K562 (cell line): ENCODE results near the gene GJC2. TPM values are rescaled to one million over a fixed set of nuclear protein-coding genes. Genes with fewer than 3 reads are reported as not detected.

ENCODE experiments used
- ARID2 ChIP-seq: fragments of 450-650 bp; IDR thresholded peaks from 2 replicates; pipeline ENCODE4 v1.6.1; 2017; ENCODE audit warnings: antibody characterized with exemption, mild to moderate bottlenecking
- ATF1 ChIP-seq, 2 experiments: fragments of 450-650 bp in 1 of 2; IDR thresholded peaks; 2 replicates each; pipeline ENCODE4 v1.6.1; 2016; ENCODE audit warnings: missing compliant biosample characterization in 1 of 2, missing genetic modification characterization in 1 of 2
- ATF7 ChIP-seq: fragments of 450-650 bp; IDR thresholded peaks from 2 replicates; pipeline ENCODE4 v1.7.1; 2014; ENCODE audit warnings: mild to moderate bottlenecking, moderate library complexity
- CREM ChIP-seq: IDR thresholded peaks from 2 replicates; pipeline ENCODE4 v1.6.1; 2014; ENCODE audit warnings: antibody characterized with exemption, low read depth
- ESRRA ChIP-seq: fragments of 450-650 bp; IDR thresholded peaks from 2 replicates; pipeline ENCODE4 v1.6.1; 2014; ENCODE audit warnings: low read depth, mild to moderate bottlenecking, moderate library complexity, borderline replicate concordance
- ETV1 ChIP-seq: fragments of 450-650 bp; conservative IDR thresholded peaks from 2 replicates; pipeline ENCODE4 v1.6.1; 2016; ENCODE audit warnings: missing genetic modification characterization, control low read depth, low read depth, missing compliant biosample characterization
- GABPB1 ChIP-seq: sonication (generic); formaldehyde crosslinking; IDR thresholded peaks from 2 replicates; pipeline ENCODE4 v1.8.0; 2022; ENCODE audit warnings: mild to moderate bottlenecking, missing genetic modification reagents
- GATAD2A ChIP-seq: fragments of 450-650 bp; IDR thresholded peaks from 2 replicates; pipeline ENCODE4 v1.6.1; 2017
- KDM2B ChIP-seq: fragments of 250-450 bp; sonication (Bioruptor Pico); IDR thresholded peaks from 2 replicates; pipeline ENCODE4 v1.8.0; 2021; ENCODE audit warnings: mild to moderate bottlenecking, moderate library complexity
- POLR2AphosphoS2 ChIP-seq: IDR thresholded peaks from 2 replicates; pipeline ENCODE4 v1.6.1; 2012; ENCODE audit warnings: low read length, improper control_type of control experiment
- POLR2H ChIP-seq: IDR thresholded peaks from 2 replicates; pipeline ENCODE4 v1.6.1; 2016; ENCODE audit warnings: missing genetic modification characterization, low read depth, mild to moderate bottlenecking, control low read depth, missing compliant biosample characterization, moderate library complexity
- SIX5 ChIP-seq, 2 experiments: IDR thresholded peaks; 2 replicates each; pipeline ENCODE4 v1.6.1; 2011; ENCODE audit warnings: low read length in 2 of 2, borderline replicate concordance in 1 of 2, low read depth in 1 of 2, mild to moderate bottlenecking in 1 of 2, moderate library complexity in 1 of 2; ENCODE audit not compliant: insufficient read depth in 1 of 2
- SNRNP70 ChIP-seq: fragments of 200-400 bp; formaldehyde crosslinking; optimal IDR thresholded peaks from 2 replicates; pipeline ENCODE3; 2017; ENCODE audit warnings: low read depth, low read length
- TARDBP ChIP-seq: fragments of 450-650 bp; IDR thresholded peaks from 2 replicates; pipeline ENCODE4 v1.6.1; 2016
- WHSC1 ChIP-seq: IDR thresholded peaks from one replicate; pipeline ENCODE4 v1.6.1; 2012; ENCODE audit warnings: low read length, control low read depth, inconsistent platforms
- ZNF212 ChIP-seq: fragments of 450-650 bp; formaldehyde crosslinking; IDR thresholded peaks from 2 replicates; pipeline ENCODE4 v1.4.0; 2020; ENCODE audit warnings: mild to moderate bottlenecking
- ZNF263 ChIP-seq: sonication (generic); formaldehyde crosslinking; IDR thresholded peaks from 2 replicates; pipeline ENCODE4 v1.8.0; 2022; ENCODE audit warnings: mild to moderate bottlenecking, missing genetic modification reagents, borderline replicate concordance
- polyA plus RNA-seq, 8 experiments: library from polyadenylated mRNA; depleted of rRNA in 4 of 8; stranded (reverse) in 5 of 8; unstranded in 3 of 8; fragments of >200 nt; fragmentation: Nextera tagmentation in 2 of 8; fragmentation: Illumina TruSeq in 1 of 8; extraction: Ambion mirVana in 2 of 8; extraction: Trizol in 1 of 8; gene quantifications; 2 replicates each; pipeline versions ENCODE4 v1.2.1 to v1.2.3, GENCODE V29; 2011 to 2014; ENCODE audit warnings: inconsistent platforms in 1 of 8, missing spikeins in 1 of 8
- total RNA-seq, 7 experiments: library from RNA; depleted of rRNA in 6 of 7; stranded (reverse); fragments of >200 nt in 6 of 7; fragmentation: Illumina TruSeq in 2 of 7; extraction: Trizol in 2 of 7; gene quantifications; 2 replicates each; pipeline versions ENCODE4 v1.2.1 to v1.2.3, GENCODE V29; 2011 to 2021; ENCODE audit warnings: low replicate concordance in 1 of 7
- TF ChIP-seq, protein P1 (sequence below): fragments of 200-800 bp; sonication (Bioruptor generic); IDR thresholded peaks from 2 replicates; pipeline ENCODE4 v1.6.1; 2016; ENCODE audit warnings: missing genetic modification characterization, missing compliant biosample characterization
- TF ChIP-seq, protein P2 (sequence below): fragments of 450-650 bp; formaldehyde crosslinking; IDR thresholded peaks from 2 replicates; pipeline ENCODE4 v1.4.0; 2020; ENCODE audit warnings: mild to moderate bottlenecking, mixed read lengths
- TF ChIP-seq, protein P3 (sequence below): fragments of 450-650 bp; IDR thresholded peaks from 2 replicates; pipeline ENCODE4 v1.6.1; 2016; ENCODE audit warnings: missing biosample characterization, missing genetic modification characterization
- TF ChIP-seq, protein P4 (sequence below): sonication (generic); formaldehyde crosslinking; IDR thresholded peaks from 2 replicates; pipeline ENCODE4 v1.9.0; 2022; ENCODE audit warnings: mild to moderate bottlenecking, missing genetic modification reagents

Gene GJC2
- total and polyA plus RNA-seq, 9 of the 15 experiments (the other 6 are each of a cell fraction or from before 2014, with no cell fraction given) = 0.03 to 0.62 (median 0.11) TPM; not detected in 2

- TF ChIP-seq, protein P1, sequence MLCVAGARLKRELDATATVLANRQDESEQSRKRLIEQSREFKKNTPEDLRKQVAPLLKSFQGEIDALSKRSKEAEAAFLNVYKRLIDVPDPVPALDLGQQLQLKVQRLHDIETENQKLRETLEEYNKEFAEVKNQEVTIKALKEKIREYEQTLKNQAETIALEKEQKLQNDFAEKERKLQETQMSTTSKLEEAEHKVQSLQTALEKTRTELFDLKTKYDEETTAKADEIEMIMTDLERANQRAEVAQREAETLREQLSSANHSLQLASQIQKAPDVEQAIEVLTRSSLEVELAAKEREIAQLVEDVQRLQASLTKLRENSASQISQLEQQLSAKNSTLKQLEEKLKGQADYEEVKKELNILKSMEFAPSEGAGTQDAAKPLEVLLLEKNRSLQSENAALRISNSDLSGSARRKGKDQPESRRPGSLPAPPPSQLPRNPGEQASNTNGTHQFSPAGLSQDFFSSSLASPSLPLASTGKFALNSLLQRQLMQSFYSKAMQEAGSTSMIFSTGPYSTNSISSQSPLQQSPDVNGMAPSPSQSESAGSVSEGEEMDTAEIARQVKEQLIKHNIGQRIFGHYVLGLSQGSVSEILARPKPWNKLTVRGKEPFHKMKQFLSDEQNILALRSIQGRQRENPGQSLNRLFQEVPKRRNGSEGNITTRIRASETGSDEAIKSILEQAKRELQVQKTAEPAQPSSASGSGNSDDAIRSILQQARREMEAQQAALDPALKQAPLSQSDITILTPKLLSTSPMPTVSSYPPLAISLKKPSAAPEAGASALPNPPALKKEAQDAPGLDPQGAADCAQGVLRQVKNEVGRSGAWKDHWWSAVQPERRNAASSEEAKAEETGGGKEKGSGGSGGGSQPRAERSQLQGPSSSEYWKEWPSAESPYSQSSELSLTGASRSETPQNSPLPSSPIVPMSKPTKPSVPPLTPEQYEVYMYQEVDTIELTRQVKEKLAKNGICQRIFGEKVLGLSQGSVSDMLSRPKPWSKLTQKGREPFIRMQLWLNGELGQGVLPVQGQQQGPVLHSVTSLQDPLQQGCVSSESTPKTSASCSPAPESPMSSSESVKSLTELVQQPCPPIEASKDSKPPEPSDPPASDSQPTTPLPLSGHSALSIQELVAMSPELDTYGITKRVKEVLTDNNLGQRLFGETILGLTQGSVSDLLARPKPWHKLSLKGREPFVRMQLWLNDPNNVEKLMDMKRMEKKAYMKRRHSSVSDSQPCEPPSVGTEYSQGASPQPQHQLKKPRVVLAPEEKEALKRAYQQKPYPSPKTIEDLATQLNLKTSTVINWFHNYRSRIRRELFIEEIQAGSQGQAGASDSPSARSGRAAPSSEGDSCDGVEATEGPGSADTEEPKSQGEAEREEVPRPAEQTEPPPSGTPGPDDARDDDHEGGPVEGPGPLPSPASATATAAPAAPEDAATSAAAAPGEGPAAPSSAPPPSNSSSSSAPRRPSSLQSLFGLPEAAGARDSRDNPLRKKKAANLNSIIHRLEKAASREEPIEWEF (CRISPR knock-in tag) = no peak
- TF ChIP-seq SIX5 (IDR thresholded peaks at IDR 0.05; ENCODE audit: borderline replicate concordance in 1 of 2, insufficient read depth in 1 of 2, low read depth in 1 of 2, low read length in 2 of 2) (no peak), WHSC1 (no peak), TARDBP (no peak), ATF7 (peak; percentile 94), CREM (peak; percentile 67), ZNF212 (CRISPR knock-in tag) (no peak), POLR2AphosphoS2 (no peak), POLR2H (no peak), KDM2B (CRISPR knock-in tag) (no peak), GATAD2A (no peak), SNRNP70 (no peak), ZNF263 (no peak), ESRRA (no peak), ATF1 (CRISPR knock-in tag; IDR thresholded peaks at IDR 0.05) (no peak), ATF1 (tag; IDR thresholded peaks at IDR 0.05) (peak; percentile 77), GABPB1 (CRISPR knock-in tag) (no peak), ARID2 (no peak), ETV1 (tag) (no peak)
- TF ChIP-seq, protein P2, sequence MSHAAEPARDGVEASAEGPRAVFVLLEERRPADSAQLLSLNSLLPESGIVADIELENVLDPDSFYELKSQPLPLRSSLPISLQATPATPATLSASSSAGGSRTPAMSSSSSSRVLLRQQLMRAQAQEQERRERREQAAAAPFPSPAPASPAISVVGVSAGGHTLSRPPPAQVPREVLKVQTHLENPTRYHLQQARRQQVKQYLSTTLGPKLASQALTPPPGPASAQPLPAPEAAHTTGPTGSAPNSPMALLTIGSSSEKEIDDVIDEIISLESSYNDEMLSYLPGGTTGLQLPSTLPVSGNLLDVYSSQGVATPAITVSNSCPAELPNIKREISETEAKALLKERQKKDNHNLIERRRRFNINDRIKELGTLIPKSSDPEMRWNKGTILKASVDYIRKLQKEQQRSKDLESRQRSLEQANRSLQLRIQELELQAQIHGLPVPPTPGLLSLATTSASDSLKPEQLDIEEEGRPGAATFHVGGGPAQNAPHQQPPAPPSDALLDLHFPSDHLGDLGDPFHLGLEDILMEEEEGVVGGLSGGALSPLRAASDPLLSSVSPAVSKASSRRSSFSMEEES (CRISPR knock-in tag) = no peak
- TF ChIP-seq, protein P3, sequence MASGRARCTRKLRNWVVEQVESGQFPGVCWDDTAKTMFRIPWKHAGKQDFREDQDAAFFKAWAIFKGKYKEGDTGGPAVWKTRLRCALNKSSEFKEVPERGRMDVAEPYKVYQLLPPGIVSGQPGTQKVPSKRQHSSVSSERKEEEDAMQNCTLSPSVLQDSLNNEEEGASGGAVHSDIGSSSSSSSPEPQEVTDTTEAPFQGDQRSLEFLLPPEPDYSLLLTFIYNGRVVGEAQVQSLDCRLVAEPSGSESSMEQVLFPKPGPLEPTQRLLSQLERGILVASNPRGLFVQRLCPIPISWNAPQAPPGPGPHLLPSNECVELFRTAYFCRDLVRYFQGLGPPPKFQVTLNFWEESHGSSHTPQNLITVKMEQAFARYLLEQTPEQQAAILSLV = no peak
- TF ChIP-seq, protein P4, sequence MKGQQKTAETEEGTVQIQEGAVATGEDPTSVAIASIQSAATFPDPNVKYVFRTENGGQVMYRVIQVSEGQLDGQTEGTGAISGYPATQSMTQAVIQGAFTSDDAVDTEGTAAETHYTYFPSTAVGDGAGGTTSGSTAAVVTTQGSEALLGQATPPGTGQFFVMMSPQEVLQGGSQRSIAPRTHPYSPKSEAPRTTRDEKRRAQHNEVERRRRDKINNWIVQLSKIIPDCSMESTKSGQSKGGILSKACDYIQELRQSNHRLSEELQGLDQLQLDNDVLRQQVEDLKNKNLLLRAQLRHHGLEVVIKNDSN (CRISPR knock-in tag) = 0 out of 2 replicates have a peak, but pooled peaks have one; percentile 7
Measured at GRCh38 chr1:228168563-228169270, 19.0 kb downstream of the GJC2 start (continued).
